Measurements from ENCODE around the gene MAFG.

DNA sequence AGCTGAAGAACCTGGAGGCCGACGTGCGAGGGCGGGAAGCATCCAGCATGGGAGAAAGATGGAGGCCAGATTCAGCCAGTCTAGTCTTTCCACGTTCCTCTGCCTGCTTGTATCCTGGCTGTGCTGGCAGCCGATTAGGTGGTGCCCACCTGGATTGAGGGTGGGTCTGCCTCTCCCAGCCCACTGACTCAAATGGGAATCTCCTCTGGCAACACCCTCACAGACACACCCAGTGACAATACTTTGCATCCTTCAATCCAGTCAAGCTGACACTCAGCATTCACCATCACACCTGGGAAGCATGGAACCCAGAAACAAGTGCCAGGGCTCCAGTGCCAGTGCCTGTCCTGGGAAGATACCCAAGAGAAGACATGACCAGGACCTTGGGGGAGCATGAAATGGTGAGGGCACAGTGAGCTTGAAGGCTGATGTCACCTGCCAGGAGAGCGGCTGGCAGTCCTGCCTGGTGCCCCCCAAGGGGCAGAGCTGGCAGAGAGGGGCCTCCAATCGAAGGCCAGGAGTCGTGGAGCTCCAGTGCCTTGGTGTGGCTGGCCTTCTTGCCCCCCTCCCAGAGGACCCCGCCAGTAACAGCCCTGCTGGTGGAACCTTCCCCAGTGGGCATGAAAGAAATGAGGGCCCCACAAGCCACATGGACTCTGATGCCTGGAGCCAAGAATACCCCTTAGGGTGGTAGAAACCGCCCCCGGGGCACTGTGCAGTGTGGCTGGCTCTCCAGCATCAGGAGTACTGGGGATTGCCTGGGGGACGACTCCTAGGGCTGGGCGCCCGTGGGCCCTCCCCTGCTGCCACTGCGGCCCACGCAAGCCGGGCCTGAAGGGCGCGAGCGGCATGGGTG, 26.1 kb downstream of the MAFG start:
- TF ChIP-seq, protein P1, sequence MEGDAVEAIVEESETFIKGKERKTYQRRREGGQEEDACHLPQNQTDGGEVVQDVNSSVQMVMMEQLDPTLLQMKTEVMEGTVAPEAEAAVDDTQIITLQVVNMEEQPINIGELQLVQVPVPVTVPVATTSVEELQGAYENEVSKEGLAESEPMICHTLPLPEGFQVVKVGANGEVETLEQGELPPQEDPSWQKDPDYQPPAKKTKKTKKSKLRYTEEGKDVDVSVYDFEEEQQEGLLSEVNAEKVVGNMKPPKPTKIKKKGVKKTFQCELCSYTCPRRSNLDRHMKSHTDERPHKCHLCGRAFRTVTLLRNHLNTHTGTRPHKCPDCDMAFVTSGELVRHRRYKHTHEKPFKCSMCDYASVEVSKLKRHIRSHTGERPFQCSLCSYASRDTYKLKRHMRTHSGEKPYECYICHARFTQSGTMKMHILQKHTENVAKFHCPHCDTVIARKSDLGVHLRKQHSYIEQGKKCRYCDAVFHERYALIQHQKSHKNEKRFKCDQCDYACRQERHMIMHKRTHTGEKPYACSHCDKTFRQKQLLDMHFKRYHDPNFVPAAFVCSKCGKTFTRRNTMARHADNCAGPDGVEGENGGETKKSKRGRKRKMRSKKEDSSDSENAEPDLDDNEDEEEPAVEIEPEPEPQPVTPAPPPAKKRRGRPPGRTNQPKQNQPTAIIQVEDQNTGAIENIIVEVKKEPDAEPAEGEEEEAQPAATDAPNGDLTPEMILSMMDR (IDR thresholded peaks at IDR 0.05 in 4 of 5, conservative IDR thresholded peaks at IDR 0.05 in 1 of 5) = no peak
- TF ChIP-seq POLR2A (IDR thresholded peaks at IDR 0.05) = no peak

Measured in gastrocnemius medialis (tissue), 4 donors.